H9 (cell line): ENCODE data around the gene SLC43A1. TPM values are rescaled to one million over a fixed set of nuclear protein-coding genes. Genes with fewer than 3 reads are reported as not detected.

Experiments used
- DNase-seq: peaks from one replicate; pipeline ENCODE4 v3.0.0-alpha.2; 2017
- H2AFZ ChIP-seq: one replicate; pipeline ENCODE4 v1.6.1; 2013; ENCODE audit warnings: mild to moderate bottlenecking, low read length, control low read depth, moderate library complexity
- H2AK5ac ChIP-seq: 2 replicates; pipeline ENCODE4 v1.6.1; 2013; ENCODE audit warnings: low read length, control low read depth, mixed read lengths; ENCODE audit not compliant: insufficient read length
- H2BK120ac ChIP-seq: one replicate; pipeline ENCODE4 v1.6.1; 2013; ENCODE audit warnings: low read depth, mild to moderate bottlenecking, low read length, control low read depth, inconsistent platforms; ENCODE audit not compliant: poor library complexity, severe bottlenecking
- H2BK12ac ChIP-seq: 2 replicates; pipeline ENCODE4 v1.6.1; 2013; ENCODE audit warnings: low read length, control low read depth, mixed read lengths, low read depth; ENCODE audit not compliant: insufficient read length
- H2BK15ac ChIP-seq: 2 replicates; pipeline ENCODE4 v1.6.1; 2013; ENCODE audit warnings: low read depth, low read length, control low read depth
- H2BK20ac ChIP-seq: one replicate; pipeline ENCODE4 v1.6.1; 2013; ENCODE audit warnings: low read depth, mild to moderate bottlenecking, low read length, control low read depth, inconsistent platforms; ENCODE audit not compliant: poor library complexity, severe bottlenecking
- H2BK5ac ChIP-seq: 2 replicates; pipeline ENCODE4 v1.6.1; 2013; ENCODE audit warnings: low read length, control low read depth, mixed read lengths; ENCODE audit not compliant: insufficient read length
- H3K14ac ChIP-seq: 2 replicates; pipeline ENCODE4 v1.6.1; 2013; ENCODE audit warnings: low read length, control low read depth; ENCODE audit not compliant: insufficient read depth
- H3K18ac ChIP-seq: 2 replicates; pipeline ENCODE4 v1.6.1; 2013; ENCODE audit warnings: low read depth, mild to moderate bottlenecking, mixed read lengths, low read length, control low read depth; ENCODE audit not compliant: insufficient read length
- H3K23ac ChIP-seq: 2 replicates; pipeline ENCODE4 v1.6.1; 2013; ENCODE audit warnings: low read length, control low read depth, mixed read lengths, low read depth; ENCODE audit not compliant: insufficient read length
- H3K23me2 ChIP-seq: 2 replicates; pipeline ENCODE4 v1.6.1; 2013; ENCODE audit warnings: low read depth, mild to moderate bottlenecking, mixed read lengths, low read length, control low read depth; ENCODE audit not compliant: insufficient read length, poor library complexity, severe bottlenecking
- H3K27ac ChIP-seq: 2 replicates; pipeline ENCODE4 v1.5.1; 2013; ENCODE audit warnings: low read length, control low read depth, mixed read lengths, low read depth; ENCODE audit not compliant: insufficient read length
- H3K27me3 ChIP-seq: 2 replicates; pipeline ENCODE4 v1.6.1; 2013; ENCODE audit warnings: low read length, control low read depth, inconsistent platforms; ENCODE audit not compliant: insufficient read depth
- H3K4ac ChIP-seq: 2 replicates; pipeline ENCODE4 v1.6.1; 2013; ENCODE audit warnings: low read depth, mild to moderate bottlenecking, control low read depth, inconsistent platforms, low read length, moderate library complexity
- H3K4me1 ChIP-seq: 2 replicates; pipeline ENCODE4 v1.6.1; 2013; ENCODE audit warnings: low read length, control low read depth, inconsistent platforms; ENCODE audit not compliant: insufficient read depth
- H3K4me2 ChIP-seq: 2 replicates; pipeline ENCODE4 v1.6.1; 2013; ENCODE audit warnings: low read length, control low read depth, mixed read lengths; ENCODE audit not compliant: insufficient read length, insufficient read depth
- H3K56ac ChIP-seq: 2 replicates; pipeline ENCODE4 v1.6.1; 2013; ENCODE audit warnings: low read depth, mild to moderate bottlenecking, mixed read lengths, low read length, control low read depth; ENCODE audit not compliant: insufficient read length
- H3K79me1 ChIP-seq: 2 replicates; pipeline ENCODE4 v1.6.1; 2013; ENCODE audit warnings: low read depth, mild to moderate bottlenecking, moderate library complexity, low read length, control low read depth, inconsistent platforms; ENCODE audit not compliant: insufficient read depth, poor library complexity, severe bottlenecking
- H3K79me2 ChIP-seq: 2 replicates; pipeline ENCODE4 v1.6.1; 2013; ENCODE audit warnings: low read length, control low read depth, inconsistent platforms; ENCODE audit not compliant: insufficient read depth
- H3K9ac ChIP-seq: 2 replicates; pipeline ENCODE4 v1.6.1; 2013; ENCODE audit warnings: low read length, control low read depth, mixed read lengths; ENCODE audit not compliant: insufficient read length; ENCODE audit errors: extremely low read depth
- H3K9me3 ChIP-seq: one replicate; pipeline ENCODE4 v1.6.1; 2013; ENCODE audit warnings: low read depth, low read length, inconsistent platforms; ENCODE audit not compliant: control insufficient read depth
- H3T11ph ChIP-seq: one replicate; pipeline ENCODE4 v1.6.1; 2013; ENCODE audit warnings: mild to moderate bottlenecking, low read length, control low read depth, inconsistent platforms
- H4K20me1 ChIP-seq: one replicate; pipeline ENCODE4 v1.6.1; 2013; ENCODE audit not compliant: control insufficient read depth, insufficient read length, insufficient read depth
- H4K5ac ChIP-seq: 2 replicates; pipeline ENCODE4 v1.6.1; 2013; ENCODE audit warnings: low read depth, mild to moderate bottlenecking, mixed read lengths, low read length, control low read depth; ENCODE audit not compliant: insufficient read length
- H4K8ac ChIP-seq: replicated peaks from 2 replicates; pipeline ENCODE4 v1.6.1; 2013; ENCODE audit warnings: low read length, control low read depth, mixed read lengths, low read depth; ENCODE audit not compliant: insufficient read length
- H4K91ac ChIP-seq: 2 replicates; pipeline ENCODE4 v1.6.1; 2013; ENCODE audit warnings: low read depth, mild to moderate bottlenecking, moderate library complexity, mixed read lengths, low read length, control low read depth; ENCODE audit not compliant: insufficient read length
- H3K27ac Mint-ChIP-seq, 3 experiments: 2 replicates in 2 of 3; 3 replicates in 1 of 3; pipeline ENCODE4 v1.8.0; 2020 to 2021; ENCODE audit warnings: mixed read lengths in 3 of 3, mild to moderate bottlenecking in 1 of 3, moderate library complexity in 1 of 3
- H3K27me3 Mint-ChIP-seq: 2 replicates; pipeline ENCODE4 v1.8.0; 2021; ENCODE audit warnings: low read depth, mild to moderate bottlenecking, moderate library complexity, mixed read lengths
- H3K36me3 Mint-ChIP-seq, 3 experiments: 2 replicates in 2 of 3; 3 replicates in 1 of 3; pipeline ENCODE4 v1.8.0; 2020 to 2021; ENCODE audit warnings: low read depth in 3 of 3, mixed read lengths in 3 of 3; ENCODE audit not compliant: insufficient read depth in 1 of 3
- H3K4me1 Mint-ChIP-seq, 2 experiments: 2 replicates each; pipeline ENCODE4 v1.8.0; 2020; ENCODE audit warnings: mixed read lengths in 2 of 2
- H3K4me3 Mint-ChIP-seq, 2 experiments: 2 replicates in 1 of 2; 3 replicates in 1 of 2; pipeline ENCODE4 v1.8.0; 2020 to 2021; ENCODE audit warnings: mild to moderate bottlenecking in 2 of 2, mixed read lengths in 2 of 2, moderate library complexity in 1 of 2
- H3K9me3 Mint-ChIP-seq, 2 experiments: 2 replicates in 1 of 2; 3 replicates in 1 of 2; pipeline ENCODE4 v1.8.0; 2020; ENCODE audit warnings: mild to moderate bottlenecking in 2 of 2, mixed read lengths in 2 of 2, moderate library complexity in 1 of 2
- CTCF ChIP-seq: fragments of 200-600 bp; sonication (generic); conservative IDR thresholded peaks from 3 replicates; pipeline ENCODE4 v1.8.0; 2021; ENCODE audit warnings: antibody characterized with exemption, mild to moderate bottlenecking
- WGBS: extraction: QIAGEN DNeasy Blood & Tissue Kit; methylation state at CpG from one replicate; pipeline ENCODE4 v1.1.7; 2013; ENCODE audit warnings: missing lambda C conversion rate, low lambda C conversion rate, mixed read lengths; ENCODE audit not compliant: insufficient read length; ENCODE audit errors: extremely low coverage; 5-methylcytosine and 5-hydroxymethylcytosine counted together
- total RNA-seq: library from RNA; stranded (reverse); gene quantifications from 2 replicates; pipeline ENCODE4 v1.2.1, GENCODE V29; 2021

The SLC43A1 gene
- total RNA-seq, 1 experiment from 2014 or later: 17.0 TPM

DNA sequence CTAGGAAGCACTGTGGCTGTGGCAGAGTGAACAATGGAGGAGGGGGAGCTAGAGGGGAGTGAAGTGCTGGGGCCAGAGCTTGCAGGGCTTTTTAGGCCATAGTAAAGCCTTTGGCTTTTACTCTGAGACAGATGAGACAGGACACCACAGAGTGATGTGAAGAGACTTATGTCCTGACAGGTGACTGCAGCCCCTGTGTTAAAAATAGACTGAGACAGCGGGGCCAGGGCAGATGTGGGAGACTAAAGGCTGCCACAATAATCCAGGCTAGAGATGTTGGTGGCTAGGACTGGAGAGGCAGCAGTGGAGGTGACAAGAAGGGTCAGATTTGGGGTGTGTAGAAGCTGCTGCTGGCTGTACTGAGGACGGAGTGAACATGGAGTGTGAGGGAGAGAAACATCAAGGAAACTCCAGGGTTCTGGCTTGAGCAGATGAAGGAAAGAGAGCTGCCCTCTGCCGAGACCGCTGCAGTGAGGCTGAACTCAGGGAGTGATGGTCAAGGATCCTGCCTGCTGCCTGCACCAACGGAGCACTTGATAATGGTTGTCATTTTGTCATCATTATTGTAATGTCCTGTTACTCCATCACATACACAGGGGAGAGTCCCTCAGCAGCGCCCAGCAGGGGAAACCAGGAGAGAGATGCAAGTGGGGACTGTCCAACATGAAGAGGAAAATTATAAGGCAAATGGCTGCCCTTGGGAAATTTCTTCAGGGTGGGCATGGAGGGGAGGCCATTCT lies 27.4 kb downstream of the SLC43A1 start:
- H3T11ph ChIP-seq: no peak overlapping the region
- Mint-ChIP-seq H3K4me3 (no peak overlapping the region), H3K27me3 (peaks cover 16% of the 10 kb centered on the region), H3K27ac (no peak overlapping the region), H3K36me3 (peaks cover 21 to 29% (median 22%) of the 10 kb centered on the region in 3 experiments; a peak in 6 of 7 replicates), H3K9me3 (no peaks in the 10 kb centered on the region; a peak in 1 of 5 replicates), H3K4me1 (peaks cover 6 to 10% of the 10 kb centered on the region in 2 experiments)
- no peak overlapping the region for H3K4me2 ChIP-seq
- H3K56ac ChIP-seq: no peak overlapping the region
- H4K5ac ChIP-seq: no peak overlapping the region
- H3K9me3 ChIP-seq: no peaks in the 10 kb centered on the region
- no peak overlapping the region for H3K9ac ChIP-seq
- no CpG with 5 or more reads among the region's 6 CpGs for WGBS
- H2BK20ac ChIP-seq: no peak overlapping the region
- no peak overlapping the region for H2BK15ac ChIP-seq
- no peak overlapping the region for H3K14ac ChIP-seq
- no peaks in the 10 kb centered on the region for H3K79me2 ChIP-seq
- H4K8ac ChIP-seq: no peak overlapping the region
- no peak overlapping the region for H3K4ac ChIP-seq
- no peaks in the 10 kb centered on the region for H3K4me1 ChIP-seq
- no peaks in the 10 kb centered on the region for H3K79me1 ChIP-seq
- no peak overlapping the region for H4K91ac ChIP-seq
- peaks cover 2% of the 10 kb centered on the region for H3K23me2 ChIP-seq
- no peak overlapping the region for H3K18ac ChIP-seq
- DNase-seq: no peak
- no peak overlapping the region for H2AK5ac ChIP-seq
- no peak overlapping the region for H2BK5ac ChIP-seq
- no peaks in the 10 kb centered on the region for H4K20me1 ChIP-seq
- no peak overlapping the region for H3K23ac ChIP-seq
- no peak for TF ChIP-seq CTCF
- H3K27ac ChIP-seq: no peak overlapping the region
- no peaks in the 10 kb centered on the region for H3K27me3 ChIP-seq
- no peak overlapping the region for H2BK120ac ChIP-seq
- no peak overlapping the region for H2AFZ ChIP-seq
- H2BK12ac ChIP-seq: no peak overlapping the region
